ENCODE data around the gene DGKI.

DNA sequence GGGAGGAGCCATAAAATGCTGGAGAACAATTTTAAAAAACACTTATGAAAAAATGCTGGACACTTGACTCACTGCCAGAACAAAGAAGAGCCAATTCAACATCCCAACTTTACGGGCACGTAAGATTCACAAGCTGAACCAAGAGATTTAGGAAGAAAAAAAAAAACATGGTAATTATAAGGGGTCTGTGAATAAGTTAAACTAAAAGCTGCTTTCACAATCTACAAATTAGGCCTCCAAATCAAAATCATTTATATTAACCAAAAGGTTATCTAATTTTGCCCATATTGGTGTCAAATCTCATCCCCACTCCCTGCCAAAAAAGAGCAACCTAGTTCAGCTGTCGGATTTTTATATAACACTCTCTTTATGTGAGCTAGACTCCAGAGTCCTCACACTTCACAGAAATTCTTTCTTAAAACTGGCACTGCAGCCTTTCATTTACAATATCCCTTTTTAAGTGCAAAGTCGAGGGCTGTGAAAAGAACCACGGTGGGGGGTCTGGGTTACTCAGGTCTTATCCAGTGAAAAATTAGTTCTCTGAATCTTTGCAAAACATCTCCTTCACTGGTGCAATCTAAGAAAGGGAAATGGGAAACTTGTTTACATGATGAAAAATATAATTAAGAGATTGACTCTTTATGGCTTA, 30.4 kb upstream of the DGKI start:
- TF ChIP-seq TAF1 (conservative IDR thresholded peaks at IDR 0.05) (no peak), NR2F2 (IDR thresholded peaks at IDR 0.05) (no peak), YY1 (IDR thresholded peaks at IDR 0.05) (no peak), EGR1 (IDR thresholded peaks at IDR 0.05; ENCODE audit: low read depth in 2 of 2) (no peak), SP1 (IDR thresholded peaks at IDR 0.05) (no peak), FOXA1 (IDR thresholded peaks at IDR 0.05) (no peak), HNF4A (conservative IDR thresholded peaks at IDR 0.05) (no peak), RXRA (IDR thresholded peaks at IDR 0.05) (no peak), RAD21 (IDR thresholded peaks at IDR 0.05) (no peak), GABPA (IDR thresholded peaks at IDR 0.05 in 1 of 2, conservative IDR thresholded peaks at IDR 0.05 in 1 of 2) (no peak)
- TF ChIP-seq, protein P1, sequence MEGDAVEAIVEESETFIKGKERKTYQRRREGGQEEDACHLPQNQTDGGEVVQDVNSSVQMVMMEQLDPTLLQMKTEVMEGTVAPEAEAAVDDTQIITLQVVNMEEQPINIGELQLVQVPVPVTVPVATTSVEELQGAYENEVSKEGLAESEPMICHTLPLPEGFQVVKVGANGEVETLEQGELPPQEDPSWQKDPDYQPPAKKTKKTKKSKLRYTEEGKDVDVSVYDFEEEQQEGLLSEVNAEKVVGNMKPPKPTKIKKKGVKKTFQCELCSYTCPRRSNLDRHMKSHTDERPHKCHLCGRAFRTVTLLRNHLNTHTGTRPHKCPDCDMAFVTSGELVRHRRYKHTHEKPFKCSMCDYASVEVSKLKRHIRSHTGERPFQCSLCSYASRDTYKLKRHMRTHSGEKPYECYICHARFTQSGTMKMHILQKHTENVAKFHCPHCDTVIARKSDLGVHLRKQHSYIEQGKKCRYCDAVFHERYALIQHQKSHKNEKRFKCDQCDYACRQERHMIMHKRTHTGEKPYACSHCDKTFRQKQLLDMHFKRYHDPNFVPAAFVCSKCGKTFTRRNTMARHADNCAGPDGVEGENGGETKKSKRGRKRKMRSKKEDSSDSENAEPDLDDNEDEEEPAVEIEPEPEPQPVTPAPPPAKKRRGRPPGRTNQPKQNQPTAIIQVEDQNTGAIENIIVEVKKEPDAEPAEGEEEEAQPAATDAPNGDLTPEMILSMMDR (IDR thresholded peaks at IDR 0.05; ENCODE audit: low read depth, low read length, missing input control) = no peak
- TF ChIP-seq, protein P2, sequence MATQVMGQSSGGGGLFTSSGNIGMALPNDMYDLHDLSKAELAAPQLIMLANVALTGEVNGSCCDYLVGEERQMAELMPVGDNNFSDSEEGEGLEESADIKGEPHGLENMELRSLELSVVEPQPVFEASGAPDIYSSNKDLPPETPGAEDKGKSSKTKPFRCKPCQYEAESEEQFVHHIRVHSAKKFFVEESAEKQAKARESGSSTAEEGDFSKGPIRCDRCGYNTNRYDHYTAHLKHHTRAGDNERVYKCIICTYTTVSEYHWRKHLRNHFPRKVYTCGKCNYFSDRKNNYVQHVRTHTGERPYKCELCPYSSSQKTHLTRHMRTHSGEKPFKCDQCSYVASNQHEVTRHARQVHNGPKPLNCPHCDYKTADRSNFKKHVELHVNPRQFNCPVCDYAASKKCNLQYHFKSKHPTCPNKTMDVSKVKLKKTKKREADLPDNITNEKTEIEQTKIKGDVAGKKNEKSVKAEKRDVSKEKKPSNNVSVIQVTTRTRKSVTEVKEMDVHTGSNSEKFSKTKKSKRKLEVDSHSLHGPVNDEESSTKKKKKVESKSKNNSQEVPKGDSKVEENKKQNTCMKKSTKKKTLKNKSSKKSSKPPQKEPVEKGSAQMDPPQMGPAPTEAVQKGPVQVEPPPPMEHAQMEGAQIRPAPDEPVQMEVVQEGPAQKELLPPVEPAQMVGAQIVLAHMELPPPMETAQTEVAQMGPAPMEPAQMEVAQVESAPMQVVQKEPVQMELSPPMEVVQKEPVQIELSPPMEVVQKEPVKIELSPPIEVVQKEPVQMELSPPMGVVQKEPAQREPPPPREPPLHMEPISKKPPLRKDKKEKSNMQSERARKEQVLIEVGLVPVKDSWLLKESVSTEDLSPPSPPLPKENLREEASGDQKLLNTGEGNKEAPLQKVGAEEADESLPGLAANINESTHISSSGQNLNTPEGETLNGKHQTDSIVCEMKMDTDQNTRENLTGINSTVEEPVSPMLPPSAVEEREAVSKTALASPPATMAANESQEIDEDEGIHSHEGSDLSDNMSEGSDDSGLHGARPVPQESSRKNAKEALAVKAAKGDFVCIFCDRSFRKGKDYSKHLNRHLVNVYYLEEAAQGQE (IDR thresholded peaks at IDR 0.05) = no peak
- TF ChIP-seq, protein P3, sequence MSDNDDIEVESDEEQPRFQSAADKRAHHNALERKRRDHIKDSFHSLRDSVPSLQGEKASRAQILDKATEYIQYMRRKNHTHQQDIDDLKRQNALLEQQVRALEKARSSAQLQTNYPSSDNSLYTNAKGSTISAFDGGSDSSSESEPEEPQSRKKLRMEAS (IDR thresholded peaks at IDR 0.05) = no peak
- TF ChIP-seq, protein P4, sequence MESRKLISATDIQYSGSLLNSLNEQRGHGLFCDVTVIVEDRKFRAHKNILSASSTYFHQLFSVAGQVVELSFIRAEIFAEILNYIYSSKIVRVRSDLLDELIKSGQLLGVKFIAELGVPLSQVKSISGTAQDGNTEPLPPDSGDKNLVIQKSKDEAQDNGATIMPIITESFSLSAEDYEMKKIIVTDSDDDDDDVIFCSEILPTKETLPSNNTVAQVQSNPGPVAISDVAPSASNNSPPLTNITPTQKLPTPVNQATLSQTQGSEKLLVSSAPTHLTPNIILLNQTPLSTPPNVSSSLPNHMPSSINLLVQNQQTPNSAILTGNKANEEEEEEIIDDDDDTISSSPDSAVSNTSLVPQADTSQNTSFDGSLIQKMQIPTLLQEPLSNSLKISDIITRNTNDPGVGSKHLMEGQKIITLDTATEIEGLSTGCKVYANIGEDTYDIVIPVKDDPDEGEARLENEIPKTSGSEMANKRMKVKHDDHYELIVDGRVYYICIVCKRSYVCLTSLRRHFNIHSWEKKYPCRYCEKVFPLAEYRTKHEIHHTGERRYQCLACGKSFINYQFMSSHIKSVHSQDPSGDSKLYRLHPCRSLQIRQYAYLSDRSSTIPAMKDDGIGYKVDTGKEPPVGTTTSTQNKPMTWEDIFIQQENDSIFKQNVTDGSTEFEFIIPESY (IDR thresholded peaks at IDR 0.05) = no peak
